ENCODE data around the gene CBLC.

The CBLC gene

DNA sequence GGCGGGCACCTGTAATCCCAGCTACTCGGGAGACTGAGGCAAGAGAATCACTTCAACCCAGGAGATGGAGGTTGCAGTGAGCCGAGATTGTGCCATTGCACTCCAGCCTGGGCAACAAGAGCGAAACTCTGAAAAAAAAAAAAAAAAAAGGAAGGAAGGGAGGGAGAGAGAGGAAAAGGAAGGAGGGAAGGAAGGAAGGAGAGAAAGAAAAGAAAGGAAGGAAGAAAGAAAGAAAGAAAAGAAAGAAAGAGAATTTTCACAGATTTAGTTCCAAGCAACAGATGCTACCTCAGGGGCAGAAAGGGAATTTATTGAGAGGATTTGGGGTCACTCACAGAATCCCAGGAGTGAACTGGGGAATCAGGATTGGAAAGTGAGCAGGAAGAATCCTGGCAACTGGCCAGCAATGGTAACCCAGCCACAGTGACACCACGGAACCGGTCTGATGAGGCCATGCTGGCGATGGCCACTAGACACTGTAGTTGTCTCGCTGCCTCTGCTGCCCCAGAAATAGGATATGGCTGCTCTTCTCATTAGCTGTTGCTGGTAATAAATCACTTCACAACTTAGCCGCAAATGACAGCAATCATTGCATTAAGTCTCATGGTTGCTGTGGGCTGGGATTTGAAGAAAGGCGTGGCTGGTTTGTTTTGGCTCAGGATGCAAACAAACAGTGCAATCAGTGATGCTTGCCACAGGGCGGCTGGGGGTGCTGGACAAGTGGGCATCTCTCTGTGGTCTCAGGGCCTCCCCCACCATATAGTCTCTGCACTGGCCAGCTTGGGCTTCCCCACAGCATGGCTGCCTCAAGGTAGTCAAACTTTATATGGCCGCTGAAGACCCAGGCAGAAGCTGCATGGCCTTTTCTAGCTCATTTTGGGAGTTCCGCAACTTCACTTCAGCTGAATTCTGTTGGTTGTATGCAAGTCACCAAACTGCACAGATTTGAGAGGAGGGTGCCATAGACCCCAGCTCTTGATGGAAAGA lies 26.0 kb downstream of the CBLC start:
- DNase-seq, result no peak

DNA sequence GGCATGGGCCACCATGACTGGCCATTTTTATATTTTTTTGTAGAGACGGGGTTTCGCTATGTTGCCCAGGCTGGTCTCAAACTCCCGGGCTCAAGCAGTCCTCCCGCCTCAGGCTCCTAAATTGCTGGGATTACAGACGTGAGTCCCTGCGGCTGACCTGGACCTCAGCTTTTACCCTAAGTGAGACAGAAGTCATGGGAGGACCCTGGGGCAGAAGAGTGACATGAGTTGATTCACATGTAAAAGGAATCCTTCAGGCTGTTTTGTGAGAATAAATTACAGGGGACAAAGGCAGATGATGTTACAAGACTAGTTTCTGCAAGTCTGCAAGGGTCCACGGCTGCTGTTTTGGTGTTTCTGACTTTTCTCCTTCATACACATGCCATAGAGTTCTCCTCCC lies 28.6 kb downstream of the CBLC start:
- no peak for DNase-seq

- no peak for DNase-seq
Observed at GRCh38 chr19:44807162-44807561, 29.5 kb downstream of the CBLC start.

- DNase-seq, result no peak
Observed at GRCh38 chr19:44807652-44808462, 30.2 kb downstream of the CBLC start.

- no peak for DNase-seq
Observed at GRCh38 chr19:44808463-44809371, 31.0 kb downstream of the CBLC start, which contains the start of gene BCAM. BCAM (plus strand) TSS chr19:44809103; CDS start chr19:44809125, 22 bp downstream.

GRCh38 chr19:44809577-44810233 lies 32.0 kb downstream of the CBLC start:
- DNase-seq, result no peak

- DNase-seq, result no peak
Observed at GRCh38 chr19:44810234-44811121, 32.8 kb downstream of the CBLC start.

DNA sequence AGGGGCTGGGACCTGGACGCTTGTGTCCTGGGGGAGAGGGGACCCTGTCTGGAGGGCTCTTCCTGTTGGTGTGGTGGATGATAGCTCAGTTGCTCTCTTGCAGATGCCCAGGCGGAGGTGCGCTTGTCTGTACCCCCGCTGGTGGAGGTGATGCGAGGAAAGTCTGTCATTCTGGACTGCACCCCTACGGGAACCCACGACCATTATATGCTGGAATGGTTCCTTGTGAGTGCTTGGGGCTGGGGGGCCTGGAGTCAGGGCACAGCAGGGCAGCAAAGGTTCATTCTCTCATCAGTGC lies 33.4 kb downstream of the CBLC start:
- no peak for DNase-seq

DNA sequence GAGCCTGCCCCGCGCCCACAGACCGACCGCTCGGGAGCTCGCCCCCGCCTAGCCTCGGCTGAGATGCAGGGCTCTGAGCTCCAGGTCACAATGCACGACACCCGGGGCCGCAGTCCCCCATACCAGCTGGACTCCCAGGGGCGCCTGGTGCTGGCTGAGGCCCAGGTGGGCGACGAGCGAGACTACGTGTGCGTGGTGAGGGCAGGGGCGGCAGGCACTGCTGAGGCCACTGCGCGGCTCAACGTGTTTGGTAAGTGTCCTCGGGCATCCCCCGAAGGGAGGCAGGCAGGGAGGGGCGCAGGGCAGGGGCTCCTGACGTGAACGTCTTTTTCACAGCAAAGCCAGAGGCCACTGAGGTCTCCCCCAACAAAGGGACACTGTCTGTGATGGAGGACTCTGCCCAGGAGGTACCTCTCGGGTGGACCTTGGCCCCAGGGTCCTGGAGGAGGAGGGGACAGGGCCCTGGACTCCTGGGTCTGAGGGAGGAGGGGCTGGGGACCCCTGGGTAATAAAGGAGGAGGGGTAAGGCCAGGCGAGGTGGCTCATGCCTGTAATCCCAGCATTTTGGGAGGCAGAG lies 34.5 kb downstream of the CBLC start:
- no peak for DNase-seq

- DNase-seq, result no peak
Observed at GRCh38 chr19:44813070-44813840, 35.6 kb downstream of the CBLC start.

DNA sequence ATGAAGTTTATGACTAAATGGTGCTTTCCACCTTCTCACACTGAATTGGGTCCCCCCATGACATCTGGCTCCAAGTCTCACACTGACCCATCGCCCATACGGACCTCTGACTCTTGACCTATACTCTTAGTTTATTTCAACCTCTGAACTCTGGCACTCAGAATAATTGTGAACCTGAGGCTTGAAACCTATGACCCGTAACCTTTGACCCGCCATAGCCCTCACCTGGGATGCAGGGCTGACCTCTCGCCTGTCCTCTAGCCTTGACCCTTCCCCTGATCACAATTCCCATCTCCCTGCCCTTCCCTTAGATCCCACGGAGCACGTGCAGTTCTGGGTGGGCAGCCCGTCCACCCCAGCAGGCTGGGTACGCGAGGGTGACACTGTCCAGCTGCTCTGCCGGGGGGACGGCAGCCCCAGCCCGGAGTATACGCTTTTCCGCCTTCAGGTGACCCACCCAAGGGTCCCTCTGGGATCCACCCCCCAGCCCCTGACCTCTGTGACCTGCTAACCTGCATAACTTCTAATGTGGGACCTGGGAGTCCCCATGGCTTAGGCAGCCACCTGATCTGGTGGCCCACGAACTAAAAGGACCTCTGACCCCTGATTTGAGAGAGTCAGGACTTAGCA lies 36.3 kb downstream of the CBLC start:
- no peak for DNase-seq

GRCh38 chr19:44814517-44814916 lies 36.8 kb downstream of the CBLC start:
- DNase-seq, result no peak

GRCh38 chr19:44816301-44816700 lies 38.6 kb downstream of the CBLC start:
- DNase-seq, result no peak

- no peak for DNase-seq
Observed at GRCh38 chr19:44817725-44818465, 40.2 kb downstream of the CBLC start.

DNA sequence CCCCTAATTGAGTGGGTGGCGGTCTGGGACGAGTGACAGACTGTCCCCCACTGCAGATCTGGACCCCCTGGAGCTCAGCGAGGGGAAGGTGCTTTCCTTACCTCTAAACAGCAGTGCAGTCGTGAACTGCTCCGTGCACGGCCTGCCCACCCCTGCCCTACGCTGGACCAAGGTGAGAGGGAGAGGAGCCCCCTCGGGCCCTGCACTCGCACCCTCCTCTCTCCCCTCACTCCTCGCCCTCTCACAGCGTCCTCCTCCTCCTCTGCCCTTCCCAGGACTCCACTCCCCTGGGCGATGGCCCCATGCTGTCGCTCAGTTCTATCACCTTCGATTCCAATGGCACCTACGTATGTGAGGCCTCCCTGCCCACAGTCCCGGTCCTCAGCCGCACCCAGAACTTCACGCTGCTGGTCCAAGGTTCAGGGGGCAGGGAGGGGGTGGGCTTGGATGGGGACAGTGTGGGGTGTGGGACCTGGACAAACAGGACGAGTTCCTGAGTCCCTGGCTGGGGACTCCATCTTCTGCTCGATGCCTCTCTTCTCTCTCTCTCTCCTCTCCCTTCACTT lies 40.9 kb downstream of the CBLC start:
- no peak for DNase-seq

GRCh38 chr19:44819246-44819832 lies 41.6 kb downstream of the CBLC start:
- DNase-seq, result no peak

DNA sequence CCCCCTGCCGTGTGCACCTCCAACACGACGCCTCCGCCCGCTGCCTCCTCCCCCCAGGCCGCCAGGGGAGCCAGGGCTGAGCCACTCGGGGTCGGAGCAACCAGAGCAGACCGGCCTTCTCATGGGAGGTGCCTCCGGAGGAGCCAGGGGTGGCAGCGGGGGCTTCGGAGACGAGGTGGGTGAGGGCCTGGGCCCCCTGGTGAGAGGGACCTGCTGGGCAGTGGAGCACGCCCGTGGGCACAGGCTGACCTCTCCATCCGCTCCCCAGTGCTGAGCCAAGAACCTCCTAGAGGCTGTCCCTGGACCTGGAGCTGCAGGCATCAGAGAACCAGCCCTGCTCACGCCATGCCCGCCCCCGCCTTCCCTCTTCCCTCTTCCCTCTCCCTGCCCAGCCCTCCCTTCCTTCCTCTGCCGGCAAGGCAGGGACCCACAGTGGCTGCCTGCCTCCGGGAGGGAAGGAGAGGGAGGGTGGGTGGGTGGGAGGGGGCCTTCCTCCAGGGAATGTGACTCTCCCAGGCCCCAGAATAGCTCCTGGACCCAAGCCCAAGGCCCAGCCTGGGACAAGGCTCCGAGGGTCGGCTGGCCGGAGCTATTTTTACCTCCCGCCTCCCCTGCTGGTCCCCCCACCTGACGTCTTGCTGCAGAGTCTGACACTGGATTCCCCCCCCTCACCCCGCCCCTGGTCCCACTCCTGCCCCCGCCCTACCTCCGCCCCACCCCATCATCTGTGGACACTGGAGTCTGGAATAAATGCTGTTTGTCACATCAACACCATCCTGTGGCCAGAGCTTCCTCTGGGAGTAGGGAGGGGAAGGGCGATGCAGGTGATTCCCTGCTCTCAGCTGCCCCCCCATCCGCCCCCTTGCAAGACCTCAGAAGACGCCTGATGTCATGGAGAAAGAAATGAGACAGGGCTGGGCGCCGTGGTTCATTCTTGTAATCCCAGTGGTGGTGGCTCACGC lies 43.2 kb downstream of the CBLC start:
- DNase-seq, result no peak

Data from activated effector memory CD4-positive, alpha-beta T cell treated with anti-CD3 and anti-CD28 coated beads, Interleukin-2, amount 50 U/mL, for 16 hours (primary cell).